HG03108 (cell line): ENCODE measurements around the gene TOP3A.
"Not testable (repeated sequence)": the region's sequence is repeated elsewhere in the genome, so short reads cannot be mapped to it uniquely, and the experiment has no call there.

Experiments used
- ATAC-seq: cut with Tn5 transposase; IDR thresholded peaks from one replicate; pipeline ENCODE4 v1.9.1; 2021; ENCODE audit warnings: moderate library complexity; ENCODE audit not compliant: unreplicated experiment

TOP3A gene

DNA sequence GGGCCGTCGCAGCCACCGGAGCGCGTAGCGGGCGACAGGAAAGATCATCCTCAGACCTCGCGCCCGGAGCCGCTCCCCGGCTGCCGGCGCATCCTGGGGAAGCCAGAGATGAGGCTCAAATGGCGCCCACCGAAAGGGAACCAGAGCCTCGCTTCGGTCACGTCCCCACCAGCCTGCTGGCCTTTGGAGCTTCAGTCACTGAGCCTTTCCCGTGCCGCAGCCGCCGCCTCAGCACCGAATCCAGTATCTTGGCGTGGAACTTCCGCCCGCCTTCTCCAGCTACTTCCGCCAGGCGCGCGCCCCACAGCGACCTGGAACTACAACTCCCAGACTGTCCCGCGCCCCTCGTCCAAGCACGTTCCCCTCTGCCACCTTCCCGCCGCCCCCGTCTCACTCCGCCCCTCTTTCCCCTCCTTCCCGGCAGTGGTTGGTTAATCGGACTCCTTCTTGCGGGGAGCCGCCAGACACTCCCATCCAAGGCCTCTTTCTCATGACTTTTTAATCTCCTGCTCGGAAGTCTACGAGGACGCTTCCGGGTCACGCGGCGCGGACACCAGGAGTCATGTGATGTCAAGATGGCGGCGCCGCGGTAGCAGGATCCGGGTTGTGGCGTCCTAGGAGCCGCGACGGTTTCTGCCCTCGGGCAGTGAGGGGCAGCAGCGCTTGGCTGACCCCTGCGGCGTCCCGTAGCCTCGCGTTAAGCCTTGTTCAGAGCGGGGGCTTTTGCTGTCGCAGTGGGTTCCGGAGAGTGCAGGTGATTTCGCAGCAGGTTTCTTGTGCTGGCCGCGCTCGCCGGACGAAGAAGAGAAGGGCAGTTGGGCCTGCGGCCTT is at the start of gene TOP3A, which contains the start of gene SMCR8:
TOP3A (minus strand) TSS at position 264 of the 831 bp plus-strand sequence; CDS start at position 48, 216 bp downstream.
SMCR8 (plus strand) TSS at position 563 of the 831 bp plus-strand sequence. CDS start 497 bp downstream, outside the sequence.
- ATAC-seq = peak; percentile 79

- ATAC-seq = no peak
These were observed 49.4 kb upstream of the TOP3A start for GRCh38 chr17:18364166-18364565.

- ATAC-seq = peak; percentile 99
These were observed 48.6 kb upstream of the TOP3A start, which contains the start of gene SHMT1 for GRCh38 chr17:18363101-18364049. TSS of gene SHMT1 (minus strand) at chr17:18363550. CDS start at chr17:18355981, 7,569 bp downstream.

GRCh38 chr17:18362698-18363100 is 47.9 kb upstream of the TOP3A start:
- no peak for ATAC-seq

GRCh38 chr17:18361837-18362697 is 47.3 kb upstream of the TOP3A start:
- ATAC-seq = no peak

DNA sequence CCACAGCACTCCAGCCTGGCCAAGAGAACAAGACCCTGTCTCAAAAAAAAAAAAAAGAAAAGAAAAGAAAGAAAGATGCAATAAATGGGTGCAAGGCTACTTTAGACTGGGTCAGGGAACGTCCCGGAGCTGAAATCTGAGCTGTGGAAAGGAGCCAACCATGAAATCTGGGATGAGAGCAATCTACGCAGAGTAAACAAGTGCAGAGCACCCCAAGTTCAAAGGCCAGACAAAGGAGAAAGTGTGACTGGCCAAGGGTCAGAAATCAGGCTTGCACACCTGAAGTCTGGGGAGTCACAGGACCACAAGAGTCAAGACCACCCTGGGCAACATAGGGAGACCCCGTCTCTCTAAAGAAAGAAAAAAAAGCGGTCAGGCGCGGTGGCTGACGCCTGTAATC is 45.7 kb upstream of the TOP3A start:
- ATAC-seq = no peak

- ATAC-seq = no peak
These were observed 41.8 kb upstream of the TOP3A start for GRCh38 chr17:18356624-18357023.

DNA sequence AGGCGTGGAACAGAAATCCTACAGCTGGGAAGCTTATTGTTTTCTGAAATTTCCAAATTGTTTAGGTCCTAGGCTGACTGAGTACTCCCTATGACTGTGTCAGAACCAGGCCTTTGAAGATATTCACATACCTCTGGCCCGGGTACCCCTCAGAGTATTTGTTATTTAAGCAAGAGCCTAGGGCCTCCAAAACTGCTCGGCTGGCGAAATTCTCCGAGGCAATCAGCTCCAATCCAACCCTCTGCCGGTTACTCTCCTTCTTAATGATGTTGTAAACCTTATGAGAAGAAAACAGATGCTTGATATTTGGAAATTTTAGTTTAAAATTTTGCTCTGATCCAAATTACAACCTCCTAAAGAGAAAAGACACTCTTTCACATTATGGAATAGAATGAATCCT is 38.7 kb upstream of the TOP3A start:
- no peak for ATAC-seq

GRCh38 chr17:18344021-18344420 is 29.2 kb upstream of the TOP3A start:
- no peak for ATAC-seq

DNA sequence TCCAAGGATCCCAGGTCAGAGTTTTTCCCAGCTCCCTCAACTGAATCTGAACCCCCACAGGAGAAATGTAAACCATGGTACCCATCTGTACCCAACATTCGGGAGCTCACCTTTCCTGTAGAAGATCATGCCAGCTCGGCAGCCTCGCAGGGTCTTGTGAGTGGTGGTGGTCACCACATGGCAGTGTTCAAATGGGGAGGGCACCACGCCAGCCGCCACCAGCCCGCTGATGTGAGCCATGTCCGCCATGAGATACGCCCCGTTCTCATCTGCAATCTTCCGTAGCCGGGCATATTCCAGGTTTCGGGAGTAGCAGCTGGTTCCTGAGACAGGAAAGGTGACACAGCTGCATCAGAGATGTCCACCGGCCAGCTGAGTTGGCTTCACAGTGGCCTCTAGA is 25.1 kb upstream of the TOP3A start:
- ATAC-seq = no peak

DNA sequence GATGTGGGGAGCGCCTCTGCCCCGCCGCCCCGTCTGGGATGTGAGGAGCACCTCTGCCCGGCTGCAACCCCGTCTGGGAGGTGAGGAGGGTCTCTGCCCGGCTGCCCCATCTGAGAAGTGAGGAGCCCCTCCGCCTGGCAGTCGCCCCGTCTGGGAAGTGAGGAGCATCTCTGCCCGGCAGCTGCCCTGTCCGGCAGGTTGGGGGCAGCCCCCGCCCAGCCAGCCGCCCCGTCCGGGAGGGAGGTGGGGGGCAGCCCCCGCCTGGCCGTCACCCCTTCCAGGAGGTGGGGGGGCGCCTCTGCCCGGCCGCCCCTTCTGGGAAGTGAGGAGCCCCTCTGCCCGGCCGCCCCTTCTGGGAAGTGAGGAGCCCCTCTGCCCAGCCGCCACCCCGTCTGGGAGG is 23.4 kb upstream of the TOP3A start:
- not testable (repeated sequence) for ATAC-seq

DNA sequence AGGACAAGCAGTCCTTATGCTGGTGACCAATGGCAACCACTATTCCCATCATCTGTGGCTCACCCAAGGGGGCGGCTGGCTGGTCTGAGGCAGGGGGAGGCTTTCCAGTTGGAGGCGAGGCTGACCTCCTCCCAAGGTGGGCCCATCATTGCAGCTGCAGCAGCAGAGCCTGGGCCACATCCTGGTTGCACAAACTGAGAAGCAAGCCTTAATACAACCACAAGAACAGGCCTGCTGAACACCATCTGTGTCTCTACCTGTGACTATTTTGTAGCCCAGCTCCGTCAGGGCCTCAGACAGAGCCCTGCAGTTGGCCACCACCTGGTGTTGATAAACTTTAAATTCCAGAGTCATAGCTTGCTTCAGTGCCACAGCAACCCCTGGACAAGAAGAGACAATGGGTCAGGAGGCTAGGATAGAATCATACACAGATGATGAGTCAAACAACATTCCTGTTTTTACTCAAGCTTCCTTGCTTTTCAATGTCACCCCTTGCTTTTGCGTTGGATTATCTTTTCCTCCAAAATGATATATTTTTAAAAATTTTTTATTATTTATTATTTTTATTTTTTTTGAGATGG is 18.2 kb upstream of the TOP3A start:
- ATAC-seq = no peak

- ATAC-seq = no peak
These were observed 17.1 kb upstream of the TOP3A start for GRCh38 chr17:18331879-18332278.

DNA sequence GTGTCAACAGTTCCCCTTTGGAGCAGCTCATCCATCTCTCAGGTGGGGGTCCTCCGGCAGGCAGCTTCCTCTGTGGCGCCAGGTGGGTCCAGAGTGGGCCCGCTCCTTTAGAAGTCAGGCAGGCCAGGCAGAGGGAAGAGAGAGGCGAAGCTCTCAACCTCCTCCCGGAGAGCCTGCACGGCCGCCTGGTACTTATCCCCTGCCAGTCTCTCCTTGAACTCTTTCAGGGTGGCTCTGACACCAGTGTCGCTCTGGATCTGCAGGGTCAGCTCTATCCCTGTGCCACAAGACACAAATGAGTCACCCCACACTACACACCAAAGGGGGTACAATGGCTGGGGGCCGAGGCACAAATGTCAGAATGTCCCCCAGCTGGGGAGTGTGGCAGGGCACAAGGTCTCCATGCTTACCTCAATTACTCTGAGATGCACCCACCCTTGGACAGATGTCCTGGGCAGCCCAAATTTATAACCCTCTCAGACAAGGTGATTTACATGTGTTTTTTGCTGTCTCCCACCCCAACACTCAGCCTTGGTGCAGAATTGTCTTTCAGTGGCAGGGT is 13.9 kb upstream of the TOP3A start:
- ATAC-seq = no peak

GRCh38 chr17:18327556-18327955 is 12.8 kb upstream of the TOP3A start:
- no peak for ATAC-seq

- no peak for ATAC-seq
These were observed 12.3 kb upstream of the TOP3A start for GRCh38 chr17:18327093-18327492.

GRCh38 chr17:18326572-18326971 is 11.8 kb upstream of the TOP3A start:
- ATAC-seq = no peak

GRCh38 chr17:18326039-18326438 is 11.2 kb upstream of the TOP3A start:
- ATAC-seq = no peak

DNA sequence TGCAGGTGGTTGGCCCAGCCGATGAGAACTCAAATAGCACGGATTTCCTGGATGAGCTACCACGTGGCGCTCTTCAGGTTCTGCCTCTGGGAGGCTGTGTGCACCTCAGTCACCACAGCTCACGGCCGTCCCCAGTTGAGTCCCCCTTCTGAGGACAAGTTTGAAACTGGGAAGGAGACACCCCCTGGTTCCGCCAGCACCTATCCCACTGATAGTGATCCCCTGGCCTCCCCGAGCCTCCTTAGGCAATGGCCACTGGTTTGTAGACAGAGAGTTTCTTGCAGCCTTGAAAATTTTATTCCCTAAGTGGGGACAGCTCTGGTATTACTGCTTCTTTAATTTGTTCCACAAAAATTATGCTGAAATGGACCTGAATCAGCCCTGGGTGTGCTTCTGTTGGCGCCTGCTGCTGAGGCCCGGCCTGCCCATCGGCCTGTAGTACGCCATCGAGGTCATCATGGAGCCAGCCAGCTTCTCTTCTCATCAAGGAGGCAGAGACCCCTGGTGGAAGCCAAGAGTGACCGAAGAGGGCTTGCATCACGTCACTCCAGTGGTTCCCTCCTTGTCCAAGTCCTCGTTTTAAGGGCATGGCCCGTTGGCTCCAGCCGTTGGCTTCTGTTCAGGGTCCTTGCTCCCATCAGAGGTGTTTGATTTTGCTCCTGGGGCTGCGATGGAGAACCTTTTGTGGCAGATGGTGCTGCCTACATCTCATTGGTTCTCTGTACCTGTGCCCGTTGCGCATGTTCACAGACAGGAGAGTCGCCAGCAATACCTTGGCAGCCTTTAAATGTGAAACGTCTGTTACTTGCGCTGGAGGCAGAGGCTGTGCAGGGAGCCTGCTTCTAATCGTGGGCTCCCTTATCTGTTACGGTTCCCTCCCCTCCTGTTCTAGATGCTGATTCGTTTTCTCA is 9.6 kb upstream of the TOP3A start:
- ATAC-seq = no peak
